Ishikawa (cell line): ENCODE results near the gene SLCO1A2.

Experiments used
- CEBPB ChIP-seq: IDR thresholded peaks from 2 replicates; pipeline ENCODE4 v1.6.1; 2012
- CREB1 ChIP-seq: IDR thresholded peaks from 2 replicates; pipeline ENCODE4 v1.6.1; 2012; ENCODE audit warnings: low read depth
- EGR1 ChIP-seq: IDR thresholded peaks from 2 replicates; pipeline ENCODE4 v1.6.1; 2012
- EP300 ChIP-seq: IDR thresholded peaks from 2 replicates; pipeline ENCODE4 v1.6.1; 2012; ENCODE audit warnings: borderline replicate concordance
- FOXM1 ChIP-seq: IDR thresholded peaks from 2 replicates; pipeline ENCODE4 v1.6.1; 2012; ENCODE audit warnings: low read depth, borderline replicate concordance
- MAX ChIP-seq: IDR thresholded peaks from 2 replicates; pipeline ENCODE4 v1.6.1; 2012
- NFIC ChIP-seq: IDR thresholded peaks from 2 replicates; pipeline ENCODE4 v1.6.1; 2012
- REST ChIP-seq: IDR thresholded peaks from 2 replicates; pipeline ENCODE4 v1.6.1; 2012; ENCODE audit warnings: low read depth, mild to moderate bottlenecking
- TAF1 ChIP-seq: IDR thresholded peaks from 2 replicates; pipeline ENCODE4 v1.6.1; 2012; ENCODE audit warnings: low read depth, mild to moderate bottlenecking
- TEAD4 ChIP-seq: IDR thresholded peaks from 2 replicates; pipeline ENCODE4 v1.6.1; 2012
- YY1 ChIP-seq: IDR thresholded peaks from 2 replicates; pipeline ENCODE4 v1.6.1; 2012; ENCODE audit warnings: low read depth
- ZBTB7A ChIP-seq: IDR thresholded peaks from 2 replicates; pipeline ENCODE4 v1.6.1; 2012; ENCODE audit warnings: low read depth

- no peak for TF ChIP-seq MAX
- no peak for TF ChIP-seq REST
- no peak for TF ChIP-seq FOXM1
- no peak for TF ChIP-seq ZBTB7A
- TF ChIP-seq TAF1, result no peak
- no peak for TF ChIP-seq EGR1
- TF ChIP-seq YY1, result no peak
- TF ChIP-seq TEAD4, result no peak
- TF ChIP-seq CREB1, result no peak
- no peak for TF ChIP-seq EP300
- no peak for TF ChIP-seq CEBPB
- TF ChIP-seq NFIC, result no peak
These were observed 8.9 kb upstream of the SLCO1A2 start for GRCh38 chr12:21343636-21344035.
